Hematopoietic multipotent progenitor cell treated with erythropoietin and hydrocortisone succinate and interleukin-3 and kit ligand, for 15 days (in vitro differentiated cells): ENCODE results near the gene RIMS3.
"Not testable (repeated sequence)": the region's sequence is repeated elsewhere in the genome, so short reads cannot be mapped to it uniquely, and the experiment has no call there.

Experiments
- DNase-seq: peaks from one replicate; pipeline ENCODE4 v3.0.0-alpha.2; 2015; ENCODE audit warnings: low spot score

Gene RIMS3

GRCh38 chr1:40593449-40594186 is 71.9 kb downstream of the RIMS3 start:
- no peak for DNase-seq

GRCh38 chr1:40592107-40592803 is 73.2 kb downstream of the RIMS3 start:
- peak; percentile 22 for DNase-seq

- DNase-seq, result no peak
Measured at GRCh38 chr1:40588586-40588985, 76.9 kb downstream of the RIMS3 start.

- no peak for DNase-seq
Measured at GRCh38 chr1:40583980-40584379, 81.5 kb downstream of the RIMS3 start.

- no peak for DNase-seq
Measured at GRCh38 chr1:40582116-40582515, 83.4 kb downstream of the RIMS3 start.

- no peak for DNase-seq
Measured at GRCh38 chr1:40575336-40575735, 90.1 kb downstream of the RIMS3 start.

GRCh38 chr1:40574805-40575204 is 90.7 kb downstream of the RIMS3 start:
- not testable (repeated sequence) for DNase-seq
